GM19023 (cell line): ENCODE results near the gene SLC22A1.

Experiments used
- ATAC-seq: cut with Tn5 transposase; IDR thresholded peaks from one replicate; pipeline ENCODE4 v1.9.1; 2021; ENCODE audit warnings: mild to moderate bottlenecking, moderate library complexity; ENCODE audit not compliant: unreplicated experiment

SLC22A1 gene

GRCh38 chr6:160207618-160208017 lies 86.0 kb downstream of the SLC22A1 start:
- ATAC-seq, result no peak
